NCI-H69 (cell line): ENCODE measurements around the gene APC2.
"Not testable (repeated sequence)": the region's sequence is repeated elsewhere in the genome, so short reads cannot be mapped to it uniquely, and the experiment has no call there.

Experiments used
- DNase-seq: peaks from one replicate; lab custom pipeline; 2025; lab: John Stamatoyannopoulos, UW

Gene APC2

GRCh38 chr19:1412995-1413800 lies 36.7 kb upstream of the APC2 start:
- DNase-seq, result no peak

GRCh38 chr19:1416014-1416841 lies 33.7 kb upstream of the APC2 start:
- DNase-seq, result no peak

GRCh38 chr19:1417145-1417544 lies 32.8 kb upstream of the APC2 start:
- DNase-seq, result no peak

- DNase-seq, result no peak
These were observed 32.0 kb upstream of the APC2 start for GRCh38 chr19:1417681-1418495.

- no peak for DNase-seq
These were observed 31.5 kb upstream of the APC2 start for GRCh38 chr19:1418496-1418775.

- no peak for DNase-seq
These were observed 30.8 kb upstream of the APC2 start for GRCh38 chr19:1418951-1419738.

GRCh38 chr19:1420085-1420484 lies 29.8 kb upstream of the APC2 start:
- DNase-seq, result not testable (repeated sequence)

DNA sequence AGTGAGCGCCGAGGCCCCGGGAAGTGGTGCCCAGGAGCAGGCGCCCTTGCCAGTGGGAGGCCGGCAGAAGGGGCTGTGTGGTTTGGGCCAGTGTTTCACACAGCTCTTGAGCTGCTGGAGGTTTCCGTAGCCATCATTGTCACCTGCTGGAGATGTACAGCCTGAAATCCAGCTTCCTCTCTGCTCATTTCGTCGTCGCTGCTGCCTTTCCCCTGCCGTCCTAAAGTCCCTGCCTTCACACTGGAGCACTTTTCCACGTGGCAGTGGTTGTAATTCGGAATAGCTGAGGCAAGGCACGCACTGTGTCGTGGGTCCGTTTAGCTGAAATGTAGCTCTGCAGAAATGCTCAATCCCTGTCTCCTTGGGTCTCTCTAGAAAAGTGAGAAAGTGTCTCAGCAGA lies 29.3 kb upstream of the APC2 start:
- no peak for DNase-seq

DNA sequence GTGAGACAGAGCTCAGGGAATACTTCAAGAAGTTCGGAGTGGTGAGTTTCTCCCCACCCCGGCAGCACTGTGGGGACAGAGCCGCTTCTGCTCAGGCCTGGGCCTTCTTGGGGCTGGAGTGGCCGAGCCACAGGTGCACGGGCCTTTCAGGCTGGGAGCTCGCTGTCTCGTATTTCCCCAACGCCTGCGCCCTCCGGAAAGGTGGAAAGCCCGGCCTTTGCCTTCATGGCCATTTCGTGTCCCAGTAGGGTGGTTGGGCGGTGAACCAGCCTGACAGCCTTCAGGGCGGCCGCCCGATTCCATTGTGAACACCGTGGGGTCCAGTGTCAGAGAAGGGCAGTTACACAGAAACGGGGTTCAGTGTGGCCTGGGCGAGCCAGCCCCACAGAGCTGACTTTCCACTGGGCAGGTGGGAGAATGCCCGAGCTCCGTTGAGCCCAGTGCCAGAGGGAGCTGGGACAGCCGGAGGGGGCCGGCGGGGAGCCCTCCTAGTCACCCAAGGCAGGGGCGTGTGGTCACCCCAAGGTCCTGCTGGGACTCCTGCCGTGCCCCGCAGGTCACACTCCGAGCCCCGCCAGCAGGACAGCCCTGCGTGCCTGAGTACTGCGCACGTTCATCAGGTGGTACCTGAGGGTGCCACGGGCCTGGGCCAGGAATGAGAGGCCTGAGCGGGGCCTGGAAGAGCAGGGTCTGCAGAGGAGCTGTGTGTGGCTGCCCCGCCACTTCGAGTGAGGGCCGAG lies 28.5 kb upstream of the APC2 start:
- no peak for DNase-seq

GRCh38 chr19:1421958-1422305 lies 28.0 kb upstream of the APC2 start:
- no peak for DNase-seq

- DNase-seq, result no peak
These were observed 27.6 kb upstream of the APC2 start for GRCh38 chr19:1422360-1422759.

DNA sequence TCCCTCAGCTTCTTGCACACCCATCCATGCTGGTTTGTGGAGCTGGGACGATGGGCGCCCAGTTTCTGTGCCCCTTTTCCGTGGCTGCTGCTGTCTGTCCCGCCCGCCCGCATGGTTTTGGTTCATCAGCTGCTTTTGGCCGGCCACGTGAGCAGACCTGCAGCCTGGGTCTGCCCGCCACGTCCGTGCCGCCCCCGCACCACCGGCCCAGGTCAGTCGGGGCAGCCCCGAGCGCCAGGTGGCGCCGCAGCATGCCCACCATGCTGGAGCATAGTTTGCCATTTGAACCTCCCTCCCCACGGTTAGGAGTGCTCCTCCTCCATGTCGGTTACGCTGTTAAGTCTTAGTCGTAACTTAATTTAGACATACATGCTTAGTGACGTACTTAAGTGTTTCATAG lies 27.0 kb upstream of the APC2 start:
- DNase-seq, result no peak

DNA sequence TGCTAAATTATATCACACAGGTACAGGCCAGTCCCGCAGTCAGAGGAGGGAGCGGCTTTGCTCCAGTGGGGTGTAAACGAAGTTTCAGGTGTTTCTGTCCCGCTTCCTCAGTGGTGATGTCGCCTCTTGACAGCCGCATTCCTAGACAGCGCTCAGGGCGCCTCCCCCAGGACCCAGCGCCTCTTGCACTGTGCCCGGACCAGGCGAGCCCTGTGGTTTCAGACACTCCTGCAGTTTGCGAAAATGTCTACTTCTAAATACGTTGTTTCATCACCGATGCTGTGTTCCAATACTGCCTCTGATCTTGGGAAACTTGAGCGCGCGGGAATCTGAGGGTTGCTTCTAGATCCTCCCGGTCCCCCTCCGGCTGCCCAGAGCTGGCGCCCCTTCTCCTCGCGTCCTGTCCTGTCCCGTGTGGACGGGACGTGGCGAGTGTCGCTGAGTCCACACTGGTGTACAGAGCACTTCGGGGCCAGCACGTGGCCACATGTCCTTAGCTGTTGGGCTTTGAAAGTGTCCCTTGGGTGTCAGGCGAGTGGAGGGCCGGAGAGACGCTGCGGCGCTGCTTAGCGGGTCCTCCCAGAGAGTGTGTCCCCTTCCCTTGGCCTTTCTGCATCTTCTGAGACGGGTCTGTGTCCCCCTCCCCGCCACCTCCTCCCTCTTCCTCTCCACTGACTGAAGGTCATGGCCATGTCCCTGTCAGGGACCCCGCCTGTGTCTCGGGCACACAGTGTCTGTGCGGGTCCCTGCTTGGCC lies 26.3 kb upstream of the APC2 start:
- no peak for DNase-seq

GRCh38 chr19:1424192-1424955 lies 25.5 kb upstream of the APC2 start:
- DNase-seq, result peak; percentile 35

DNA sequence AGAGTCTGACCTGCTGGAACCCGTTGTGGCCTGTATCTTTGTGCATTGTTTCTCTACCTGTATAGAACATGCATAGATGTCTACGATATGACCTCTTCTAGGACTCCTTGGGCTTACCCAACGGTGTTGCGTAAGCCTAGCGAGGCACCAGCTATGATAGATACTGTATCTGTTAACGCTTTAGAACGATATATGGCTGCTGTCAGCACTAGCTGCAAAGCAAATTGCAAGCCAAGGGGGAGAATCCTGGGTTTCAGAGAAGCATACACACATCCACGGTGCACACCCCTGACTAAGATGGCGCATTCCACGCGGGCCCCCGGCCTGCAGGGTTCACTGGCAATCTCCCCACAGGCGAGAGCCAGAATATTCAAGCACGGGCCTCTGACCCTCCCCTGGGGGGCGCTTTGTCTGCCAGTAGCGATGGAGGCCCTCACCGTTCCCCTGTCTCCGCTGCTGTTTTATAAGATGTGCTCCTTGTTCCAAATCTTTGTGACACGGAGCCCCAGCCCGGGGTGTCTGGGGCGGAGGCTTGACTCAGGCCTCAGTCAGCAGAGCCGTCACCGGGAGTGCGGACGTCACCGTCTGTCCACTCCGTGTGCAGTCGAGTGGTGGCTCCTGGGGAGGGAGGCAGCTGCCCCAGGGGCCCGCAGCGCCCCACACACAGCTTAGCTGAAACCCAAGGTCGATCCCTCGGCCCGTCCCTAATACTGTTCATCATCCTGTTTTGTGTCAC lies 24.7 kb upstream of the APC2 start:
- DNase-seq, result no peak

DNA sequence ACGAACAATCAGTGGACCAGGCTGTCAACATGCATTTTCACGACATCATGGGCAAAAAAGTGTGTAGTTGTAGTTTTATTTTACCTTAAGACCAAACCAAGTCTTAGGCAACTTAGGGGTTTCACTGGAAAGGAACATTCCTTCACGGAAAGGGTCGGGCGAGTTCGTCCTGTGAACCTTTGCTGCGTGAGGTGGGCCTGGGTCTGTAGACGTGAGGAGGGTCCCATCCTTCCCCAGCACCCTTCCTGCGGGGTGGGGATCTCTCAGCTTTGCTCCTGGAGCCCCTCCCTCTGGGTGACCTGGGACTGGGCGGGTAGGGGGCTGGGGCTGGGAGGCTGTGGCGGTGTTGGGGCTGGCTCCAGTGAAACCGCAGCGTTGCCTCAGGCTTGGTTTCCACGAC lies 24.0 kb upstream of the APC2 start:
- no peak for DNase-seq

DNA sequence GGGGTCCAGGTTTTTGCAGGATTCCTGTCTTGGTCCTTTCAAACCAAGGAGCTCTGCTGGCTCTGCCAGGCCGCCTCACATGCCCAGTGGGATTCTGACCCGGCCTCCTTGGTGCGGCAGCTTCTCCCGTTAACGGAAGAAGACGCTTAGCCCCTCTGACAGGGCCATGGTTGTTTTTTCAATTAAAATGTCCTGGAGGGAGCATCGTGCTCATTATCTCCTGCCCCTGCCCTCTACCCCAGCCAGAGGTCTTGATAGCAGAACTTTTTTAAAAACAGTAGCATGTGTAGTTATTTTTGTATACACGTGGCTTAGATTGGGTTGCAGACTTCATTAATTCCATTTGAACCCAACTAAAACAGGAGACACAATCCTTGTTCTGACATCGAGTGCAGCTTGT lies 23.2 kb upstream of the APC2 start:
- DNase-seq, result no peak

DNA sequence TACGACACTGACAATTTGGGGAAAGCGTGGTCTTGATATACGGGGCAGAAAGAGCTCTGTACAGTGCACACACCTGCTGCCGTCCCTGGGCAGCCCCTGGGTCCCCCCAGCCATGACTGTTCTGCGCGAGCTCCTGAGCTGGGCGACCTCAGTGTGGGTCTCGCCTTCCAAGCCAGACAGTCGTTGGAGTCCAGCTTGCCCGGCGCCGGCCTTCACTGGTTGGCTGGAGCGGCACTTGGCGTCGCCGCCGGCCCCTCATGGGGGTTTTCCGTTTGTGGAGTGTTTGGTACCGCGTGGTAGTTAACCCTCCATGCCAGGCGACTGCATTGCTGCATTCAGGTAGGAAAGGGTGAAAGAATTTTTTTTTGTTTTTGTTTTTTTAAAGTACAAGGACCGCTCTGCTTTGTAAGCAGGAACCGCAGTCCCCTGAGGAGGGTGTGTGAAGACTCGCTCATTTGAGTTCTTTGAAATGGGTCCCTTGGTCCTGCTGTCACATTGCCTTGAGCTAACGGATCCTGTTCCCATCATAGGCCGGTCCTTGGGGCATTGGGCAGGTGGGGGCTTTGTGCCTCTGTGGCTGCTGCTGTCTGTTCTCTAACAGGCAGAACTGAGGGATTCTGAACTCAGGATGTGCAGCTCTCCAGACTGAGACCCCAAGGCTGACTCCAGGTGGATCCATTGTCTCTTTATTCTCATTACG lies 22.6 kb upstream of the APC2 start:
- DNase-seq, result no peak
